Endothelial cell of umbilical vein (primary cell): ENCODE results near the gene CCDC107. TPM values are rescaled to one million over a fixed set of nuclear protein-coding genes. Genes with fewer than 3 reads are reported as not detected.
A peak's percentile ranks its signal among the peaks of the same experiment; 100 is the strongest.
"Not testable (repeated sequence)": the region's sequence is repeated elsewhere in the genome, so short reads cannot be mapped to it uniquely, and the experiment has no call there.

Experiments used
- BruUV-seq: library from RNA; stranded (reverse); fragments of 400-500 nt; replicated peaks from 2 replicates; lab custom pipeline; 2021; lab: Mats Ljungman, UMichigan
- CTCF ChIA-PET: fragments of 300-600, 350-600 bp; sonication (Branson Sonifier 250); formaldehyde crosslinking; loops from one replicate; lab custom pipeline; 2021; ENCODE audit warnings: antibody characterized with exemption, inconsistent platforms; lab: Charles Lee
- POLR2A ChIA-PET: fragments of 300-600, 350-600 bp; sonication (Branson Sonifier 250); formaldehyde crosslinking; loops from one replicate; lab custom pipeline; 2021; ENCODE audit warnings: antibody characterized with exemption, inconsistent platforms; lab: Charles Lee
- DNase-seq: peaks from one replicate; pipeline ENCODE4 v3.0.0-alpha.2; 2011; ENCODE audit warnings: low read depth, low spot score
- FAIRE-seq: peaks from 2 replicates; lab custom pipeline; 2011; peaks lifted over from hg19 to GRCh38; lab: Jason Lieb, UNC
- H2AFZ ChIP-seq: 2 replicates; pipeline ENCODE4 v1.6.0; 2012; ENCODE audit warnings: low read depth, low read length, control low read depth, inconsistent platforms
- H3K27ac ChIP-seq: 2 replicates; pipeline ENCODE4 v1.5.1; 2011; ENCODE audit warnings: low read depth, mild to moderate bottlenecking, control low read depth, low read length, moderate library complexity; ENCODE audit not compliant: insufficient read depth
- H3K27me3 ChIP-seq, 2 experiments: 2 replicates each; pipeline versions ENCODE4 v1.6.0 to v1.6.1; 2011; ENCODE audit warnings: low read length in 2 of 2, mixed read lengths in 1 of 2; ENCODE audit not compliant: control insufficient read depth in 2 of 2, insufficient read depth in 2 of 2
- H3K36me3 ChIP-seq, 2 experiments: 2 replicates in 1 of 2; 3 replicates in 1 of 2; pipeline ENCODE4 v1.5.1; 2011; ENCODE audit warnings: low read length in 2 of 2, mild to moderate bottlenecking in 1 of 2, moderate library complexity in 1 of 2; ENCODE audit not compliant: control insufficient read depth in 2 of 2, insufficient read depth in 2 of 2; ENCODE audit errors: extremely low read depth in 1 of 2
- H3K4me1 ChIP-seq: 3 replicates; pipeline ENCODE4 v1.5.1; 2011; ENCODE audit warnings: mild to moderate bottlenecking, low read length; ENCODE audit not compliant: control insufficient read depth, insufficient read depth; ENCODE audit errors: extremely low read depth
- H3K4me2 ChIP-seq: 2 replicates; pipeline ENCODE4 v1.6.1; 2011; ENCODE audit warnings: low read length, control low read depth, mixed read lengths; ENCODE audit not compliant: insufficient read depth
- H3K4me3 ChIP-seq, 3 experiments: fragments of 200-600 bp in 1 of 3; sonication (generic), shearing (Covaris generic) in 1 of 3; replicated peaks in 1 of 3; 2 replicates each; pipeline ENCODE4 v1.5.1; 2011 to 2016; ENCODE audit warnings: control low read depth in 3 of 3, low read length in 3 of 3, mild to moderate bottlenecking in 2 of 3, inconsistent platforms in 1 of 3, low read depth in 1 of 3, moderate library complexity in 1 of 3; ENCODE audit not compliant: insufficient read depth in 1 of 3
- H3K79me2 ChIP-seq: 2 replicates; pipeline ENCODE4 v1.6.0; 2012; ENCODE audit warnings: low read length, inconsistent platforms; ENCODE audit not compliant: control insufficient read depth, insufficient read depth
- H3K9ac ChIP-seq: replicated peaks from 2 replicates; pipeline ENCODE3; 2011; ENCODE audit warnings: low read length, control low read depth; ENCODE audit not compliant: insufficient read depth; ENCODE audit errors: extremely low read depth
- H3K9me1 ChIP-seq: replicated peaks from 3 replicates; pipeline ENCODE4 v1.6.0; 2011; ENCODE audit warnings: mild to moderate bottlenecking, low read length; ENCODE audit not compliant: control insufficient read depth, insufficient read depth; ENCODE audit errors: extremely low read depth
- H3K9me3 ChIP-seq: replicated peaks from 2 replicates; pipeline ENCODE4 v1.5.1; 2012; ENCODE audit warnings: low read length, inconsistent platforms; ENCODE audit not compliant: control insufficient read depth, insufficient read depth
- H4K20me1 ChIP-seq: replicated peaks from 2 replicates; pipeline ENCODE3; 2011; ENCODE audit warnings: mild to moderate bottlenecking, low read length; ENCODE audit not compliant: control insufficient read depth, insufficient read depth; ENCODE audit errors: extremely low read depth
- EZH2 ChIP-seq: IDR thresholded peaks from 2 replicates; pipeline ENCODE4 v1.6.1; 2012; ENCODE audit warnings: borderline replicate concordance, low read depth, mild to moderate bottlenecking, moderate library complexity, low read length, inconsistent platforms; ENCODE audit not compliant: severe bottlenecking
- FOS ChIP-seq: IDR thresholded peaks from 2 replicates; pipeline ENCODE4 v1.6.1; 2011; ENCODE audit warnings: mild to moderate bottlenecking, low read length, moderate library complexity, borderline replicate concordance; ENCODE audit not compliant: insufficient read depth
- GATA2 ChIP-seq: IDR thresholded peaks from 2 replicates; pipeline ENCODE4 v1.7.0; 2011; ENCODE audit warnings: low read depth, mild to moderate bottlenecking, moderate library complexity, mixed read lengths, low read length; ENCODE audit not compliant: insufficient read length, insufficient read depth
- JUN ChIP-seq: IDR thresholded peaks from 2 replicates; pipeline ENCODE4 v1.6.1; 2011; ENCODE audit warnings: borderline replicate concordance, low read depth; ENCODE audit not compliant: insufficient read length, insufficient read depth
- MYC ChIP-seq: IDR thresholded peaks from one replicate; pipeline ENCODE4 v1.6.1; 2011; ENCODE audit warnings: mild to moderate bottlenecking, low read depth, low read length
- POLR2A ChIP-seq: IDR thresholded peaks from 2 replicates; pipeline ENCODE4 v1.6.1; 2012; ENCODE audit warnings: low read depth, mild to moderate bottlenecking, control low read depth, low read length
- POLR2AphosphoS5 ChIP-seq: IDR thresholded peaks from 2 replicates; pipeline ENCODE4 v1.6.1; 2012; ENCODE audit warnings: low read depth, mild to moderate bottlenecking, control low read depth, low read length, moderate library complexity; ENCODE audit not compliant: insufficient read depth
- dilution Hi-C: fragments of 300-500 bp; cut with MboI; formaldehyde crosslinking; loops from one replicate; pipeline ENCODE4 v1.15.0; 2019; ENCODE audit warnings: low sequenced_read_pairs; ENCODE audit not compliant: extremely low pct_ligation_motif_present
- intact Hi-C: fragments of 100-400 bp; cut with micrococcal nuclease; formaldehyde crosslinking; loops from one replicate; pipeline ENCODE4 v1.10.0; 2022
- polyA plus RNA-seq, 4 experiments: library from polyadenylated mRNA; depleted of rRNA in 3 of 4; stranded (reverse) in 3 of 4; unstranded in 1 of 4; fragments of >200 nt; gene quantifications; 2 replicates each; pipeline versions ENCODE4 v1.2.1 to v1.2.3, GENCODE V29; 2011 to 2012; ENCODE audit warnings: missing spikeins in 1 of 4
- total RNA-seq: library from RNA; stranded (reverse); gene quantifications from 2 replicates; pipeline ENCODE4 v1.2.3, GENCODE V29; 2021
- TF ChIP-seq, protein P1 (sequence below), 2 donors: IDR thresholded peaks; 1 replicate in 1 of 2; 2 replicates in 1 of 2; pipeline ENCODE4 v1.5.1; 2011; ENCODE audit warnings: low read length in 2 of 2, mild to moderate bottlenecking in 2 of 2, moderate library complexity in 2 of 2, control low read depth in 1 of 2, inconsistent platforms in 1 of 2, low read depth in 1 of 2; ENCODE audit not compliant: insufficient read depth in 1 of 2; ENCODE audit errors: extremely low read depth in 1 of 2
- TF ChIP-seq, protein P2 (sequence below): IDR thresholded peaks from 2 replicates; pipeline ENCODE4 v1.6.1; 2011; ENCODE audit not compliant: insufficient read depth, insufficient read length

The CCDC107 gene
- total and polyA plus RNA-seq, 2 donors (not counting 3 experiments of a cell fraction or from before 2014, with no cell fraction given), result 13.2 to 16.0 TPM

- ChIA-PET CTCF (interaction anchor here (1.1 kb wide), 1 partner anchor 32 kb away, joined by 3 read pairs; no protein-coding TSS in a partner anchor), POLR2A (no interaction called here)
- dilution Hi-C loops (no loop called here), intact Hi-C loops (no loop called here)
- H3K36me3 ChIP-seq, result no peaks in the 10 kb centered on the region
- TF ChIP-seq JUN (no peak), POLR2AphosphoS5 (no peak), POLR2A (no peak), FOS (no peak), GATA2 (no peak), EZH2 (no peak), MYC (no peak)
- TF ChIP-seq, protein P1, sequence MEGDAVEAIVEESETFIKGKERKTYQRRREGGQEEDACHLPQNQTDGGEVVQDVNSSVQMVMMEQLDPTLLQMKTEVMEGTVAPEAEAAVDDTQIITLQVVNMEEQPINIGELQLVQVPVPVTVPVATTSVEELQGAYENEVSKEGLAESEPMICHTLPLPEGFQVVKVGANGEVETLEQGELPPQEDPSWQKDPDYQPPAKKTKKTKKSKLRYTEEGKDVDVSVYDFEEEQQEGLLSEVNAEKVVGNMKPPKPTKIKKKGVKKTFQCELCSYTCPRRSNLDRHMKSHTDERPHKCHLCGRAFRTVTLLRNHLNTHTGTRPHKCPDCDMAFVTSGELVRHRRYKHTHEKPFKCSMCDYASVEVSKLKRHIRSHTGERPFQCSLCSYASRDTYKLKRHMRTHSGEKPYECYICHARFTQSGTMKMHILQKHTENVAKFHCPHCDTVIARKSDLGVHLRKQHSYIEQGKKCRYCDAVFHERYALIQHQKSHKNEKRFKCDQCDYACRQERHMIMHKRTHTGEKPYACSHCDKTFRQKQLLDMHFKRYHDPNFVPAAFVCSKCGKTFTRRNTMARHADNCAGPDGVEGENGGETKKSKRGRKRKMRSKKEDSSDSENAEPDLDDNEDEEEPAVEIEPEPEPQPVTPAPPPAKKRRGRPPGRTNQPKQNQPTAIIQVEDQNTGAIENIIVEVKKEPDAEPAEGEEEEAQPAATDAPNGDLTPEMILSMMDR (IDR thresholded peaks at IDR 0.05; ENCODE audit: extremely low read depth in 1 of 2, insufficient read depth in 1 of 2, low read depth in 1 of 2, low read length in 2 of 2), result no peak
- TF ChIP-seq, protein P2, sequence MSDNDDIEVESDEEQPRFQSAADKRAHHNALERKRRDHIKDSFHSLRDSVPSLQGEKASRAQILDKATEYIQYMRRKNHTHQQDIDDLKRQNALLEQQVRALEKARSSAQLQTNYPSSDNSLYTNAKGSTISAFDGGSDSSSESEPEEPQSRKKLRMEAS, result no peak
- no peak overlapping the region for H2AFZ ChIP-seq
- H3K4me3 ChIP-seq, result no peak overlapping the region
- H3K9ac ChIP-seq, result no peak overlapping the region
- no peaks in the 10 kb centered on the region for H3K9me3 ChIP-seq
- no TSS peak for BruUV-seq
- H3K27ac ChIP-seq, result no peak overlapping the region
- DNase-seq, result no peak
- peaks cover 0 to 4% of the 10 kb centered on the region in 2 experiments for H3K27me3 ChIP-seq
- peaks cover 6% of the 10 kb centered on the region for H3K4me1 ChIP-seq
- no peaks in the 10 kb centered on the region for H3K79me2 ChIP-seq
- H3K9me1 ChIP-seq, result no peaks in the 10 kb centered on the region
- H3K4me2 ChIP-seq, result no peak overlapping the region
- no peak for FAIRE-seq
- H4K20me1 ChIP-seq, result no peaks in the 10 kb centered on the region
These were observed 15.0 kb upstream of the CCDC107 start for GRCh38 chr9:35643046-35643445.

- H3K36me3 ChIP-seq, H3K9ac ChIP-seq, H3K4me3 ChIP-seq, H3K27ac ChIP-seq, DNase-seq, H3K9me1 ChIP-seq, dilution Hi-C loops, H3K27me3 ChIP-seq, H3K79me2 ChIP-seq, BruUV-seq, H3K4me1 ChIP-seq, H4K20me1 ChIP-seq, H3K4me2 ChIP-seq, POLR2A ChIA-PET, H3K9me3 ChIP-seq: not testable (repeated sequence)
- CTCF ChIA-PET, result interaction anchor here (0.9 to 2.4 kb wide), 10 partner anchors 11 to 393 kb away, joined by 3 to 27 read pairs (median 6); partner anchors contain the start of genes CCDC107 and RMRP
- peak; percentile 59 for FAIRE-seq
- intact Hi-C loops, result loop anchor here (5.0 kb wide), 2 partner anchors 163 to 237 kb away; no protein-coding TSS in a partner anchor
- H2AFZ ChIP-seq, result peak overlapping the region; percentile 98
These were observed 12.4 kb upstream of the CCDC107 start for GRCh38 chr9:35645736-35646135.
